DND-41 (cell line): ENCODE data around the gene CTNNBL1.

Experiments
- CTCF ChIP-seq: IDR thresholded peaks from 2 replicates; pipeline ENCODE4 v1.5.1; 2012; ENCODE audit warnings: borderline replicate concordance, low read length, moderate library complexity, mild to moderate bottlenecking; ENCODE audit not compliant: poor library complexity, severe bottlenecking; ENCODE audit errors: extremely low read depth
- EZH2 ChIP-seq: IDR thresholded peaks from 3 replicates; pipeline ENCODE4 v1.6.1; 2012; ENCODE audit warnings: borderline replicate concordance, low read depth, mild to moderate bottlenecking, moderate library complexity, low read length, inconsistent platforms; ENCODE audit not compliant: severe bottlenecking

GRCh38 chr20:37672143-37672542 is 21.7 kb upstream of the CTNNBL1 start:
- TF ChIP-seq CTCF: no peak
- TF ChIP-seq EZH2: no peak
